ENCODE measurements around the gene SPINK4. TPM values are rescaled to one million over a fixed set of nuclear protein-coding genes. Genes with fewer than 3 reads are reported as not detected.

The SPINK4 gene
- total RNA-seq, 1 experiment from 2014 or later, result not detected

GRCh38 chr9:33297432-33297831 is 57.5 kb downstream of the SPINK4 start:
- peaks cover 85% of the 10 kb centered on the region for H3K36me3 ChIP-seq
- DNase-seq, result no peak
- no peak overlapping the region for H3K4me3 ChIP-seq
- H3K9me3 ChIP-seq, result no peaks in the 10 kb centered on the region
- H3K27me3 ChIP-seq, result no peaks in the 10 kb centered on the region

Other genes starting within 250 kb of the SPINK4 start
- gene APTX, start 238.5 kb upstream of the SPINK4 start, total RNA-seq (2014; rRNA removed; shearing (Covaris generic); ENCODE audit: low replicate concordance), result 17.1 and 36.8 TPM in 2 replicates
- gene DNAJA1, start 214.9 kb upstream of the SPINK4 start, total RNA-seq (2014; rRNA removed; shearing (Covaris generic); ENCODE audit: low replicate concordance), result 152 and 177 TPM in 2 replicates
- gene SMU1, start 163.5 kb upstream of the SPINK4 start, total RNA-seq (2014; rRNA removed; shearing (Covaris generic); ENCODE audit: low replicate concordance), result 26.6 and 27.1 TPM in 2 replicates
- 31.9 and 35.2 TPM in 2 replicates for gene B4GALT1, start 72.8 kb upstream of the SPINK4 start, total RNA-seq (2014; rRNA removed; shearing (Covaris generic); ENCODE audit: low replicate concordance)
- gene BAG1, start 24.5 kb downstream of the SPINK4 start, total RNA-seq (2014; rRNA removed; shearing (Covaris generic); ENCODE audit: low replicate concordance), result 34.3 and 44.0 TPM in 2 replicates
- 55.7 and 62.7 TPM in 2 replicates for gene CHMP5, start 24.9 kb downstream of the SPINK4 start, total RNA-seq (2014; rRNA removed; shearing (Covaris generic); ENCODE audit: low replicate concordance)
- gene NFX1, start 50.3 kb downstream of the SPINK4 start, total RNA-seq (2014; rRNA removed; shearing (Covaris generic); ENCODE audit: low replicate concordance), result 13.9 and 14.6 TPM in 2 replicates
- not detected in 2 replicates for gene AQP7, start 162.4 kb downstream of the SPINK4 start, total RNA-seq (2014; rRNA removed; shearing (Covaris generic); ENCODE audit: low replicate concordance)
- gene AQP3, start 207.4 kb downstream of the SPINK4 start, total RNA-seq (2014; rRNA removed; shearing (Covaris generic); ENCODE audit: low replicate concordance), result 19.7 TPM in 1 of 2 replicates, not detected in the other
- gene NOL6, start 233.8 kb downstream of the SPINK4 start, total RNA-seq (2014; rRNA removed; shearing (Covaris generic); ENCODE audit: low replicate concordance), result 16.6 and 38.6 TPM in 2 replicates

Measured in MG63 (cell line).